CD8-positive, alpha-beta T cell (primary cell): ENCODE results near the gene SURF2. TPM values are rescaled to one million over a fixed set of nuclear protein-coding genes. Genes with fewer than 3 reads are reported as not detected.

ENCODE experiments used
- total RNA-seq, 46 experiments: library from RNA in 2 of 46; stranded (reverse) in 2 of 46; gene quantifications; one replicate each; pipeline ENCODE4 v1.2.3 and lab custom pipeline; 2021 to 2026

The SURF2 gene
- total RNA-seq, 2 experiments from 2014 or later: 18.6 to 21.9 TPM

Other genes starting within 250 kb of the SURF2 start
- gene RALGDS, start 235.3 kb upstream of the SURF2 start, total RNA-seq: 100 to 1,000 TPM; 177 to 186 TPM
- under 1 TPM; 0.53 to 0.84 TPM for gene GBGT1, start 192.6 kb upstream of the SURF2 start, total RNA-seq
- gene OBP2B, start 147.3 kb upstream of the SURF2 start, total RNA-seq: not detected
- gene ABO, start 81.3 kb upstream of the SURF2 start, total RNA-seq: not detected
- gene SURF6, start 20.4 kb upstream of the SURF2 start, total RNA-seq: 10 to 100 TPM; 17.0 to 17.8 TPM
- 10 to 100 TPM; 17.8 to 21.2 TPM for gene MED22, start 8.4 kb upstream of the SURF2 start, total RNA-seq
- gene RPL7A, start 8.3 kb upstream of the SURF2 start, total RNA-seq: 1,000 to 10,000 TPM; 2,612 to 2,623 TPM
- gene SURF1, start 63 bp upstream of the SURF2 start, total RNA-seq: 10 to 100 TPM; 34.3 to 36.8 TPM
- 100 to 1,000 TPM; 228 TPM for gene SURF4, start 19.5 kb downstream of the SURF2 start, total RNA-seq
- 1 to 10 TPM in 1 of 2 experiments, under 1 TPM in 1; 0.92 to 1.8 TPM for gene STKLD1, start 19.8 kb downstream of the SURF2 start, total RNA-seq
- gene REXO4, start 61.5 kb downstream of the SURF2 start, total RNA-seq: 10 to 100 TPM; 22.5 to 24.0 TPM
- gene ADAMTS13, start 65.8 kb downstream of the SURF2 start, total RNA-seq: 1 to 10 TPM; 2.0 to 2.5 TPM
- 1 to 10 TPM; 7.4 to 9.7 TPM for gene CACFD1, start 103.4 kb downstream of the SURF2 start, total RNA-seq
- 1 to 10 TPM; 8.0 to 9.7 TPM for gene SLC2A6, start 122.5 kb downstream of the SURF2 start, total RNA-seq
- not detected for gene MYMK, start 168.4 kb downstream of the SURF2 start, total RNA-seq
- under 1 TPM; 0.33 to 0.44 TPM for gene ADAMTSL2, start 178.2 kb downstream of the SURF2 start, total RNA-seq